Muscle of leg (tissue), 11 donors: ENCODE data around the gene FANK1. TPM values are rescaled to one million over a fixed set of nuclear protein-coding genes. Genes with fewer than 3 reads are reported as not detected.
A peak's percentile ranks its signal among the peaks of the same experiment; 100 is the strongest.
"Not testable (repeated sequence)": the region's sequence is repeated elsewhere in the genome, so short reads cannot be mapped to it uniquely, and the experiment has no call there.

ENCODE experiments used
- DNase-seq: peaks from one replicate; pipeline ENCODE4 v3.0.0; 2013
- H3K27ac ChIP-seq: one replicate; pipeline ENCODE4 v1.5.1; 2013; ENCODE audit warnings: mild to moderate bottlenecking, low read length, control low read depth
- H3K27me3 ChIP-seq: one replicate; pipeline ENCODE4 v1.6.1; 2013; ENCODE audit warnings: low read length; ENCODE audit not compliant: control insufficient read depth, insufficient read depth
- H3K36me3 ChIP-seq: one replicate; pipeline ENCODE4 v1.6.1; 2013; ENCODE audit warnings: low read length; ENCODE audit not compliant: control insufficient read depth, insufficient read depth
- H3K4me1 ChIP-seq: one replicate; pipeline ENCODE4 v1.6.1; 2013; ENCODE audit warnings: low read length; ENCODE audit not compliant: control insufficient read depth, insufficient read depth
- H3K4me3 ChIP-seq: one replicate; pipeline ENCODE4 v1.5.1; 2013; ENCODE audit warnings: low read length, control low read depth
- H3K9me3 ChIP-seq: replicated peaks from 2 replicates; pipeline ENCODE4 v1.6.1; 2013; ENCODE audit warnings: low read depth, low read length; ENCODE audit not compliant: control insufficient read depth
- WGBS: methylation state at CpG from one replicate; pipeline ENCODE4 v1.1.5; 2013; ENCODE audit warnings: missing lambda C conversion rate; ENCODE audit not compliant: insufficient coverage; 5-methylcytosine and 5-hydroxymethylcytosine counted together
- polyA plus RNA-seq, 8 donors: library from polyadenylated mRNA; unstranded; fragments of 120-200 nt; gene quantifications; one replicate each; pipeline versions ENCODE4 v1.2.1 to v1.2.3, GENCODE V29; 2013; ENCODE audit warnings: inconsistent platforms in 1 of 8, low replicate concordance in 1 of 8; ENCODE audit not compliant: insufficient read length in 8 of 8, insufficient read depth in 1 of 8
- total RNA-seq: library from RNA; stranded (reverse); fragments of 120-200 nt; gene quantifications from one replicate; pipeline ENCODE4 v1.2.4, GENCODE V29; 2013

The FANK1 gene
- total and polyA plus RNA-seq, 9 donors, result 0.36 to 1.6 (median 0.61) TPM

- H3K4me3 ChIP-seq, DNase-seq, H3K4me1 ChIP-seq, H3K36me3 ChIP-seq, H3K27me3 ChIP-seq, H3K9me3 ChIP-seq, H3K27ac ChIP-seq: not testable (repeated sequence)
- 100% methylated on average over 1 of the region's 4 CpGs for WGBS
Measured at GRCh38 chr10:125889441-125889840, 6.9 kb upstream of the FANK1 start.

GRCh38 chr10:125892402-125892801 is 4.0 kb upstream of the FANK1 start:
- DNase-seq, H3K36me3 ChIP-seq, H3K4me3 ChIP-seq, H3K9me3 ChIP-seq, H3K27me3 ChIP-seq, H3K4me1 ChIP-seq, H3K27ac ChIP-seq: not testable (repeated sequence)
- 72% methylated on average over 4 of the region's 5 CpGs for WGBS

GRCh38 chr10:125894176-125894575 is 2.2 kb upstream of the FANK1 start:
- H3K4me1 ChIP-seq, H3K9me3 ChIP-seq, H3K4me3 ChIP-seq, H3K27ac ChIP-seq, H3K36me3 ChIP-seq, DNase-seq, H3K27me3 ChIP-seq: not testable (repeated sequence)
- WGBS, result no CpG with 5 or more reads among the region's 3 CpGs

- H3K4me3 ChIP-seq, result peak overlapping the region; percentile 52
- peak overlapping the region; percentile 80 for H3K27ac ChIP-seq
- H3K36me3 ChIP-seq, H3K4me1 ChIP-seq, H3K9me3 ChIP-seq, H3K27me3 ChIP-seq: not testable (repeated sequence)
- 22% methylated on average over 47 of the region's 50 CpGs for WGBS
- DNase-seq, result peak; percentile 72
Measured at GRCh38 chr10:125895130-125896087, 955 bp upstream of the FANK1 start.

- H3K9me3 ChIP-seq, DNase-seq, H3K27me3 ChIP-seq, H3K36me3 ChIP-seq, H3K27ac ChIP-seq, H3K4me1 ChIP-seq, H3K4me3 ChIP-seq: not testable (repeated sequence)
- no CpG with 5 or more reads among the region's 4 CpGs for WGBS
Measured at GRCh38 chr10:125897317-125897716, 953 bp downstream of the FANK1 start.

- not testable (repeated sequence) for H3K27ac ChIP-seq, H3K27me3 ChIP-seq, H3K36me3 ChIP-seq, DNase-seq, H3K4me3 ChIP-seq, H3K4me1 ChIP-seq, H3K9me3 ChIP-seq
- no CpG with 5 or more reads among the region's 3 CpGs for WGBS
Measured at GRCh38 chr10:125900963-125901362, 4.6 kb downstream of the FANK1 start.

- not testable (repeated sequence) for H3K4me1 ChIP-seq
Measured at GRCh38 chr10:125903135-125903640, 6.8 kb downstream of the FANK1 start.

GRCh38 chr10:125905069-125905994 is 9.0 kb downstream of the FANK1 start:
- H3K27ac ChIP-seq, H3K4me1 ChIP-seq, DNase-seq, H3K9me3 ChIP-seq, H3K36me3 ChIP-seq, H3K4me3 ChIP-seq, H3K27me3 ChIP-seq: not testable (repeated sequence)
- WGBS, result 100% methylated on average over 1 of the region's 5 CpGs

More at GRCh38 chr10:125903135-125903640, 6.8 kb downstream of the FANK1 start:
- not testable (repeated sequence) for H3K9me3 ChIP-seq, DNase-seq, H3K27ac ChIP-seq, H3K36me3 ChIP-seq, H3K4me3 ChIP-seq, H3K27me3 ChIP-seq
- no CpG with 5 or more reads among the region's 3 CpGs for WGBS

- DNase-seq, H3K27me3 ChIP-seq, H3K4me1 ChIP-seq, H3K36me3 ChIP-seq, H3K27ac ChIP-seq, H3K9me3 ChIP-seq, H3K4me3 ChIP-seq: not testable (repeated sequence)
- no CpG with 5 or more reads among the region's 2 CpGs for WGBS
Measured at GRCh38 chr10:125907598-125907997, 11.2 kb downstream of the FANK1 start.

GRCh38 chr10:125908813-125909212 is 12.4 kb downstream of the FANK1 start:
- H3K27me3 ChIP-seq, H3K9me3 ChIP-seq, H3K27ac ChIP-seq, H3K36me3 ChIP-seq, H3K4me3 ChIP-seq, H3K4me1 ChIP-seq, DNase-seq: not testable (repeated sequence)
- WGBS, result 56% methylated on average over 2 of the region's 2 CpGs
